NCI-H2196 (cell line): ENCODE results near the gene RXRG.
"Not testable (repeated sequence)": the region's sequence is repeated elsewhere in the genome, so short reads cannot be mapped to it uniquely, and the experiment has no call there.

ENCODE experiments used
- DNase-seq: peaks from one replicate; lab custom pipeline; 2025; ENCODE audit not compliant: unreplicated experiment; lab: John Stamatoyannopoulos, UW

The RXRG gene

DNA sequence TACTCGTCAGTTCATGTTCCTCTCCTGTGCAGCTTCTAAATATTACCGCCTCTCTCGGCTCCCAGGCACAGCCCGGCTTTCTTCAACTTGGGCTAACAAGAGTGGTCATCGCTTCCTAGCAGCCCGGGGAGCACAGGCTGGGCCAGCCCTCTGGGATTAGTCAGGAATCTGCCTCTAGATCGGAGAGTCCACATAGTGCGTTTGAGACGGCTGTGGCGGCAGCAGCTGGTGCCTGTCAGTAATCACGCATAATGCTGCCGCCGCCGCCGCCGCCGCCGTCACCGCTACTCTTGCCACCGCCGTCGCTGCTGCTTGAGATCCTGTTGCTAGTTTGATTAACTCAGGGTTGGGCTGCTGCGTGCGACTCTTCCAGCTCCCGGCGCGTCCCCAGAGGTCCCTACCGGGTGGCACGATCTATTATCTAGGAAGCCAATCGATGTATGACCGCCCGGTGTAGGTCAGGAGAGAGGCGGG, at the start of gene RXRG:
Gene RXRG (minus strand): TSS at position 230 of the 474 bp plus-strand sequence. CDS start 233 bp downstream, outside the sequence.
- DNase-seq, result no peak

DNA sequence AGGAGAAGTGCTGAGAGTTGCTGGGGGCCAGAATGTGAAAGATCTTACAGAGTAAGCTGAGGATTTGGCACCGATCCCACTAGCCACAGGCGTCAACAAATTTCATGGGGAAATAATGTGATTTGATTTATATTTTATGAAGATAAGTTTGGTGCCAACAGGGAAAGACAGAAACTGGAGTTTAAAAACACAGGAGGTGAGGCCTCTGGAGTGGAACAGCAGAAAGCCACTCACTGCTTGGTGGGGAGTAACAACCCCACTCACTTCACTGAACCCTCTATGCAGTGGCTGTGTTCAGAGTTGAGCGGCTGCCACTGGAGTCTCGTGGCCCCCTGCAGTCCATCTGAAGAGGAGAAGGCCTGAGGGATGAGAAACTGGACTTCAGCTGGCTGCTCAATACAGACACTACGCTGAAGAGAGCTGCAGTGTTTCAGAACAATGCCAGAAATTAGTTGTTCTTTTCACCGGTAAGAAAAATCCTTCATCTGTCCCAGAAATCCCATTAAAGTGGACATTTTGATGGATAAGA, 48.0 kb upstream of the RXRG start:
- no peak for DNase-seq

DNA sequence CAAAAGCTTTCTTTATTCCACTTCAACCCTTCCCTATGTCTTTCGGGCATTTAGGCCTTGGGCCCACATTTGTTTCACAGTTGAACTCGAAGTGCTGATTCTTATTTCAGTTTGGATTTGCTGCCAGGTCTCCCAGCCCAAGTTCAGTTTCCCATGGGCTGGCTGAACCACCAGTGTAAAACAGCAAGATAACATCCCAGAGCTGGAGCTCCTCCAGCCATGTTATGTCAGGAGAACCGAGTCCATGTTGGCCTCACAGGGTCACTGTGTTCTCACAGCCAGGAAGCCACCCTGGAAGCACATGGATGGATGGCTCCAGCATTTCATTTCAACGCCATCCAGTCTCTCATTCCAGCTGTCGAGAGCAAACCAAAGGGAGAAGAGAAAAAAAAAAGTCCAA, 45.2 kb upstream of the RXRG start:
- DNase-seq, result no peak

- DNase-seq, result no peak
Observed at GRCh38 chr1:165487921-165488320, 43.0 kb upstream of the RXRG start.

DNA sequence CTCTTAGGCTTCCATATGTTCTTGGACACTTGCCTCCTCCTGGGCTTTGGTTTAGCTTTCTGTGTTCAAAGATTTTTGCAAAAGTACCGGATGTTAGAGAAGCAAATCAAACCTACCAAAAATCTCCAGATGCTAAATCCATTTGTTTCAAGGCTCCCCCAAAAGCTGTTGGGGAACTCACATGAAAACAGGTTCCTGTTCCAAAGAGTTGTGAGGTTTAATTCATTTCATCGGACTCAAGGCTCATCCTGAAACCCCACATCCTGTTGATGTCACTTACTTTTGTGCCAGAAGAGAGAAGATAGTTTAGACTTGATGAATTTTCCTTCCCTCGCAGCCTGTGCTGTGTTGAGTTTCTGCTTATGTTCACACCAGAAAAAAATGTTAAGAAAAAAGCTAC, 41.7 kb upstream of the RXRG start:
- DNase-seq, result no peak

- no peak for DNase-seq
Observed at GRCh38 chr1:165485716-165486115, 40.8 kb upstream of the RXRG start.

DNA sequence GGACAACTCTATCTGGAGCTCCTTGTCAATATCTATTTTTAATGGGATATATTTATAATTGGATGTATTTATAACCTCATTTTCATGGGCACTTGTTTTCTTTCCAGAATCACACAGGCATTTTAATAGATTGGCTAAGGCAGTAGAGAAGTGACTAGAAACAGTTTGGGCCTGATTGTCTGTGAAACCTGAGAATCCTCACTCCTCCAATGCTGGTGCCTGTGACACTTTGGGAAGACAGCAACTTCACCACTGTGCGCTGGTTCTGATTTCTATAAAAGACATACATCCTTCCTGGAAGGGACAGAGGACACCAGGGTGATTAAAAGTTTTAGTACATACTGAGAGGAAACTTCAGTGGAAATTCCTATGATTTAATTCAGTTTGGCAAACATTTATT, 39.6 kb upstream of the RXRG start:
- DNase-seq, result no peak

GRCh38 chr1:165483412-165483811, 38.5 kb upstream of the RXRG start:
- no peak for DNase-seq

GRCh38 chr1:165481820-165482532, 37.0 kb upstream of the RXRG start:
- peak; percentile 2 for DNase-seq

GRCh38 chr1:165476776-165477175, 31.9 kb upstream of the RXRG start:
- DNase-seq, result no peak

- no peak for DNase-seq
Observed at GRCh38 chr1:165474196-165474595, 29.3 kb upstream of the RXRG start.

GRCh38 chr1:165473081-165473480, 28.2 kb upstream of the RXRG start:
- DNase-seq, result no peak

DNA sequence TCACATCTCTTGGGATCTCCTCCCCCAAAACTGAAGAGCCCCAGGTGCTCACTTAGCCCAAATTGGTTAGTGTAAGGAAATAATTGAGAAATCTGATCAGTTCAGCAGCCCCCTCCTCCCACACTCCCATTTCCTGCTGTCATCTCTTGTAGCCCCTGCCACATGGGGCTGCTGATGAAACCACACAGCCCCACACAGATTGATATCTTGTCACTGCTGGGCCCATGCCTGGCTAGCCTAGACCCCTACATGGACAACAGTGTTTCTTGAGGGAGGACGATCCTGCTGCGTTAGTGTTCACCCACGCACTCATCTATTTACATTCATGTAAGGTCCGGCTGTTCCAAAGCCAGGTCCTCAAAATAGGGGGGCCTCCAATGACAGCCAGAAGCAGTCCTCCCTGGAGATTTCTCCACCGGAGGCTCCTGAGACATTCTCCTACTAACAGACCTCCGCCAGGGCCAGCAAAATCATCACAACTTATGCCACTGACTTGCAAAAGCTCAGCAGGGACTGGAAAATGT, 23.9 kb upstream of the RXRG start:
- no peak for DNase-seq

DNA sequence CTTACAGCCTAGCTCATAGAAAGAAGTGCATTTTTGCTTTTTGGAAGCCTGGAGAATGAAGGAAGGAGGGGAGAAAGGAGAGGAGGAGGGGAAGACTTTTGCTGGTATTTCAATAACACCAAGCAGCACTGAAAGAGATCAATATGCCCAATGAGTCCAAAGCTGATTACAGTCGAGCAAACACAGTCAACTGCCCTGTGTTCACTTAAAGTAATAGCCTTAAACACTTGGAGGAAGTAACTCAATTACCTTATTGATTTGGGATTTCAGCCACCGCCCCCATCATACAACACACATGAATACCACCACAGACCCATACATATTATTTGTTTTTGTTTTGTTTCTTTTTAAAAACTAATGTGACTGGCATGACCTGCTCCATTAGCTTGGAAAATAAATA, 23.3 kb upstream of the RXRG start:
- no peak for DNase-seq

GRCh38 chr1:165467706-165468105, 22.8 kb upstream of the RXRG start:
- DNase-seq, result no peak

DNA sequence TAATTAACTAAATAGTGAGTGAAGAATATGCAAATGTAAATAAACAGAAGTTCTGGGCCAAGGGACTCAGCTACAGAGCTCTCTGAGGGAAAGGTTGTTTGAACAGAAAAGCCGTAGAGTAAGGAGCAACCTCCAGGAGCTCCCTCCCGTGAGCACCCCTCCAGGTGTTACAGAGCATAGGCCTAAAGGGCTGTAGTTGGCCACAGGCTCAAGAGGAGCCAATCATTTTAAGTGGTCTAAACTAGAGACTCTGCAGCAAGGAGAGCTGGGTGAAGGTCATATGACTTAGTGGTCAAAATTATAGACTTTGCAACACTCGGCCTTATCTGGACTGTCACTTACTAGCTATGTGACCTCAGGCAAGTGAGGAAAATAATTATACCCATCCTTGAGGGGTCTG, 19.1 kb upstream of the RXRG start:
- DNase-seq, result no peak

- not testable (repeated sequence) for DNase-seq
Observed at GRCh38 chr1:165459683-165460082, 14.8 kb upstream of the RXRG start.

GRCh38 chr1:165456861-165457260, 11.9 kb upstream of the RXRG start:
- DNase-seq, result no peak

GRCh38 chr1:165456114-165456513, 11.2 kb upstream of the RXRG start:
- peak; percentile 3 for DNase-seq

GRCh38 chr1:165455111-165455510, 10.2 kb upstream of the RXRG start:
- DNase-seq, result no peak

DNA sequence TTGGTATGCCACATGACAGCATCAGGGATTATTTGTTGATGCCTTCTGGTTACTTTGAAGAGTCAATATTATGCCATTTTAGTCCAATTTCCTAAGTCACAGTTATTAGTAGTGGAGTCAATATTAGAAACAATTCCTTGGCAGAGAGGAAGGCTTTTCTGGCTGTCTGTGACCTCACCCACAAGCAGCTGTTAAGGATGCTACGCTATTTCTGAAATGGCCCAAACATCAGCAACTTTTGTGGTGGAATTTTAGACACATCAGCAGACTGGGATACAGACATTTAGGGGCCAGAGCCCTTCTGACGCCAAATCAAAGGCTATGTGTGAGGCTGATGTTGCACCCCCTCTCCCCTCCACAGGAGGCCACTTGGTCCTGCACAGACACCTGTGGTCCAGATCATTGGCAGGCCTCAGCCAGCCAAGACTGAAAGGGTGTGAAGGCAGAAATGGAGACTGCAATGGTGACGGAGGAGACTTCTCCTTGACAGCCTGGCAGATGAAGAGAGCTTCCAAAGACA, 9.2 kb upstream of the RXRG start:
- no peak for DNase-seq

- no peak for DNase-seq
Observed at GRCh38 chr1:165452336-165453130, 7.6 kb upstream of the RXRG start.
